Fibroblast of pulmonary artery (primary cell): ENCODE results near the gene WDR45B.

Experiments
- DNase-seq: peaks from one replicate; pipeline ENCODE4 v3.0.0-alpha.2; 2010; ENCODE audit warnings: low read depth
- H3K4me3 ChIP-seq: replicated peaks from 2 replicates; pipeline ENCODE4 v1.5.1; 2011; ENCODE audit warnings: low read depth, mild to moderate bottlenecking, control low read depth, low read length, moderate library complexity
- CTCF ChIP-seq: IDR thresholded peaks from 2 replicates; pipeline ENCODE4 v1.5.1; 2011; ENCODE audit warnings: mild to moderate bottlenecking, control low read depth, low read length, inconsistent platforms; ENCODE audit errors: missing control alignments

Gene WDR45B

DNA sequence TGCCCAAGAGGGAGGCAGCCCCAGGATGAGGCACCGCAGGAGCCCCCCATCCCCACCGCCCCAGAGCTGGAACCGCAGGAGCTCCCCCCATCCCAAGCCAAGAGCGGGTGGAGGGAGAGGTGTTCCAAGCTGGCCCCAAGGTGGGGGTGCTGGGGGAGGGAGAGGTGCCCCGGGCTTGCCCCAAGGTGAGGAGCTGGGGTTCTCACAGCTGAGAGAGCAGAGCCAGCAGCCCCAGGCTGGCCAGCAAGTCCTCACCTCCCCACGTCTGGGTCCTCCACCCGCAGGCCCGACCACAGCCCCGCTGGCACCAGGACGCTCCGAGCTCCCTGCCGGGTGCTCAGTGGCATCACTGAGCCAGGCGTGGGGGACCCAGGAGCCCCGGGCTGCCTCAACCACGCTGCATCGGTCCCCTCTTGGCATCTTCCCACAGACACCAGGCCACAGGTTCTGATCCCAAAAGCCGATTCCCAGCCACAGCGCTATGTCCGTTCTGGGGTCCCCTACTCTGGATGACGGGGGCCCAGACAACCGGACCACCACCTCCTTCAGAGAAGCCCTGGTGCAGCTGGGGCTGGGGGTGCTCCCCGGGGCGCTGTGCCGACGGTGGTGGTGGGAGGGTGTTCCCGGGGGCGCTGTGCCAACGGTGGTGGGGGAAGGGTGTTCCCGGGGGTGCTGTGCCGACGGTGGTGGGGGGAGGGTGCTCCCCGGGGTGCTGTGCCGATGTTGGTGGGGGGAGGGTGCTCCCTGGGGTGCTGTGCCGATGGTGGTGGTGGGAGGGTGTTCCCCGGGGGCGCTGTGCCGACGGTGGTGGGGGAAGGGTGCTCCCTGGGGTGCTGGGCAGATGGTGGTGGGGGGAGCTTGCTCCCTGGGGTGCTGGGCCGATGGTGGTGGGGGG is 15.4 kb upstream of the WDR45B start:
- no peak for DNase-seq
- no peak overlapping the region for H3K4me3 ChIP-seq

GRCh38 chr17:82662711-82663261 is 14.5 kb upstream of the WDR45B start:
- TF ChIP-seq CTCF: no peak
- DNase-seq: no peak
- H3K4me3 ChIP-seq: no peak overlapping the region

More for the DNA sequence above, 15.4 kb upstream of the WDR45B start:
- TF ChIP-seq CTCF: no peak

DNA sequence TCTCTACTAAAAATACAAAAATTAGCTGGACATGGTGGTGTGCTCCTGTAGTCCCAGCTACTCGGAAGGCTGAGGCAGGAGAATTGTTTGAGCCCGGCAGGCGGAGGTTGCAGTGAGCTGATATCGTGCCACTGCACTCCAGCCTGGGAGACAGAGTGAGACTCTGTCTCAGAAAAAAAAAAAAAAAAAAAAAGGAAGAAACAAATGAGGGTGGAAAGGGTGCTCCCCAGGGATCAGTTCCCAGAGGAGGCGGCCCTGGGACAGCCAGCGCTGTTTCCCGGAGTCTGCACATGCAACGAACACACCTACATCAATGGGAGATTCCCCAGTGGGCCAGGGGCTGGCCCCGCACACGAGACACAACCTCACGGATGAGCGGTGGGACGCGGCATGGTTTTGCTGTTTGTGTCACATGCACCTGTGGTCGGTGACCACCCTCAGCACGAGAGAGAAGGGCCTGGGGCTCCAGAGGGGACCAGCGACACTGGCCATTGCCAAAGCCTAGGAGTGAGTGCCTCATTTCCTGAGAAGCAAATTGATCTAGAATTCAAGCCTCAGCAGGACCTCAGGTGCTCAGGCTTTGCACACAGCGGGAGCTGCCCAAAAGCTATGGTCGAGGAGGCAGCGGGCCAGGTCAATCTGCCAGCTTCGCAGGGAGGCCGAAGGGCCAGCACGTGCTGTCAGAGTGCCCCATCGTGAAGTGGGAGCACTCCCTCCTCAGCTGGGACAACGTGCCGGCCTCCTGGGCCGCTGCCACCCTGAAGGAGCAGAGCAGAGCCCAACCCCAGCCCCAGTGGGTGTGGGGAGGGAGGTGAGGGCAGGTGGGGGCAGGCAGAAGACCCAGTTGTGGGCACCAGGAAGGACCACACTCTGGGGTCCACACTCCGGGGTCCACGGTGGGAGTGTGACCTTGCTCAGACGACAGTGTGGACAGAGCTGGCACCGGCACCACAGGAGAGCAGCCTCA is 13.8 kb upstream of the WDR45B start:
- DNase-seq: no peak
- no peak for TF ChIP-seq CTCF
- no peak overlapping the region for H3K4me3 ChIP-seq

GRCh38 chr17:82659886-82660285 is 11.6 kb upstream of the WDR45B start:
- no peak for TF ChIP-seq CTCF
- no peak for DNase-seq
- no peak overlapping the region for H3K4me3 ChIP-seq

GRCh38 chr17:82658796-82659452 is 10.7 kb upstream of the WDR45B start:
- no peak for DNase-seq
- TF ChIP-seq CTCF: no peak

GRCh38 chr17:82658331-82658730 is 10.1 kb upstream of the WDR45B start:
- H3K4me3 ChIP-seq: no peak overlapping the region
- TF ChIP-seq CTCF: no peak
- DNase-seq: no peak

More at GRCh38 chr17:82658796-82659452, 10.7 kb upstream of the WDR45B start:
- H3K4me3 ChIP-seq: no peak overlapping the region
